GM12892 (cell line): ENCODE data around the gene SLC7A6OS.

ENCODE experiments used
- DNase-seq: peaks from one replicate; pipeline ENCODE4 v3.0.0; 2011; ENCODE audit not compliant: insufficient read length
- FAIRE-seq: peaks from 2 replicates; lab custom pipeline; 2011; peaks lifted over from hg19 to GRCh38; lab: Jason Lieb, UNC
- POLR2A ChIP-seq: IDR thresholded peaks from 2 replicates; pipeline ENCODE4 v1.6.1; 2011; ENCODE audit warnings: low read depth, low read length, control low read depth
- POLR2AphosphoS5 ChIP-seq: IDR thresholded peaks from 2 replicates; pipeline ENCODE4 v1.6.1; 2011; ENCODE audit warnings: low read depth, low read length, control low read depth
- TAF1 ChIP-seq: IDR thresholded peaks from 2 replicates; pipeline ENCODE4 v1.6.1; 2011; ENCODE audit warnings: low read depth, mild to moderate bottlenecking, control low read depth, low read length, borderline replicate concordance

SLC7A6OS gene

DNA sequence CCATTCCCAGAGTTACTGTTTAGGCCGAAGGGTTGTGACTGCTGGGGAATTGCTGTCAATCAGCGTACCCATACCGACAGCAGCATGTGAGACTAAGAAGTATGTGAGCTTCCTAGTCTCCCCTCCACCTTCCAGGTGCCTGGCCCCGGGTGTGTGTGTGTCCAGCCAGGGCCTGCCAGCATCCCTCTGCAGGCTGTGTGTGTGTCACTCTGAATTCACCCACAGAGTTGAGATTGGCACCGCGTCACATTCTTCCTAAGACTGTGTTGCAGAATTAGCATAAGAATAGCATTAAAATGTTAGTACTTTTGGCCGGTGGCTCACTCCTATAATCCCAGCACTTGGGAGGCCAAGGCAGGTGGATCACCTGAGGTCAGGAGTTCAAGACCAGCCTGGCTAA is 31.9 kb upstream of the SLC7A6OS start:
- TF ChIP-seq TAF1 (no peak), POLR2A (no peak), POLR2AphosphoS5 (no peak)
- no peak for DNase-seq
- FAIRE-seq = no peak

DNA sequence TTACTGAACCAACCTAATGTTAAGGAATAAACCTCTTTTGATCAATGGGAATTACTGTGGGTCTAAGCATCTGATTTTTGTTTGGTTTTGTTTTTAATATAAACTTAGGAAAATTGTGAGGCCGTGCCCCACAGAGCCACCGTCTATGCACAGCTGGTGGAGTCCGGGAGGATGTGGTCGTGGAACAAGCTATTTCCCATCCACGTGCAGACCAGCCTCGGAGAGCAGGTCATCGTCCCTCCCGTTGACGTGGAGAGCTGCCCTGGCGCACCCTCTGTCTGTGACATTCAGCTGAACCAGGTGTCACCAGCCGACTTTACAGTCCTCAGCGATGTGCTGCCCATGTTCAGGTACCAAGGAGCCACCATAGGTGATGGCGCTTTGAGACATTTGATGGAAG is 28.5 kb upstream of the SLC7A6OS start:
- FAIRE-seq (no peak), DNase-seq (no peak)
- TF ChIP-seq POLR2A (no peak), TAF1 (no peak), POLR2AphosphoS5 (no peak)

DNA sequence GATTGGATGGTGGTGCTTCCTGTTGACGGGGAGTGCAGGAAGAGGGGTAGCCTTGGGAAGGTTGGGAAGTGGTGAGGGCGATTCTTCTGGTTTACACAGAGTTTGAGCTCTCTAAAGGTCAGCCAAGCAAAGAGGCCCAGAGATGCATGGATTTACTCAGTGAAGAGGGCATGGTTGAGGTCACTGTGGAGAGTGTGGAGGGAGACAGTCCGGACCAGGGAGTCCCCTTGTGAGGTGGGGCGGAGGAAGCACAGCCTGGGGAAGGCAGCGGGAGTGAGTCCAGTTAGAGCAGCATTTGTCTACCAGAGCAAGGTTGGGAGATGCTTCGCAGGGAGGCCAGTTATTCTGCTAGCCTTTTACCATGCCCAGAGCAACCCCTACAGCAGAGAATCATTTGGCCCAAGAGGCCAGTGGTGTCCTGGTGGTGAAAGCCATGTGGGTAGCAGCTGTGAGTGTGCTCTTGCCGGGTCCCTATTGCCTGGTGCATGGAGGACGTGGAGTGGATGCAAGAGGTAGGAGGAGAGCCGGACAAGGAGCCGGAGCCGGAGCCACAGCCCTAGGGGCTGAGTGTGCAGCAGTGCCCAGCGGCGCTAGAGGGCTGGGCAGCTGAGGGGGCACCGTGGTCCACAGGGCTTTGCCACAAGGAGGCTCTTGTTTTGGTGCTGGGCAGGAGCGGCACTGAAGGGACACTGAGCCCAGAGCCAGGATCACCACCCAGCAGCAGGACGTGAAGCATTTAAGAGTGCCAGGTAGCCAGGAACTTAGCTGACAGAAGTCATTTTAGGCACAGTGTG is 27.8 kb upstream of the SLC7A6OS start:
- DNase-seq (no peak), FAIRE-seq (no peak)
- TF ChIP-seq TAF1 = no peak
- TF ChIP-seq POLR2AphosphoS5 = no peak
- no peak for TF ChIP-seq POLR2A

DNA sequence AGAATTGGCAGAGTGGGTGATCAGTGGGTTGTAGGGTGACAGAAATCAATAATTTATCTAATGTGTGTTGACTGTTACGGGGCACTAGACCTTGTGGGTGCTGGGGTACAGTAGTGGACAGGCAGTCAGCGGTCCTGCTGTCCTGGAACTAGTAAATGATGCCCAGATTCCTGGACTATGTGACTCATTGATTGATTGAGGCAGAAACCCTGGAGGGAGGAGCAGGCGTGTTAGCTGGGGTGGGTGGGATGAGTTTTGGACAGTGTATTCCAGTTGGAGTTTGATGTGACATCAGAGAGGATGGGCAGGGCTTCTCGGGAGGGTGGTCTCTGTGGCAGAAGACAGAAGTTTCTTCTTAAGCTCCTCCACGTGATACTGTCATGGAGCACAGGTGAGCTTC is 24.4 kb upstream of the SLC7A6OS start:
- no peak for FAIRE-seq
- TF ChIP-seq TAF1 (no peak), POLR2A (no peak), POLR2AphosphoS5 (no peak)
- DNase-seq = no peak

DNA sequence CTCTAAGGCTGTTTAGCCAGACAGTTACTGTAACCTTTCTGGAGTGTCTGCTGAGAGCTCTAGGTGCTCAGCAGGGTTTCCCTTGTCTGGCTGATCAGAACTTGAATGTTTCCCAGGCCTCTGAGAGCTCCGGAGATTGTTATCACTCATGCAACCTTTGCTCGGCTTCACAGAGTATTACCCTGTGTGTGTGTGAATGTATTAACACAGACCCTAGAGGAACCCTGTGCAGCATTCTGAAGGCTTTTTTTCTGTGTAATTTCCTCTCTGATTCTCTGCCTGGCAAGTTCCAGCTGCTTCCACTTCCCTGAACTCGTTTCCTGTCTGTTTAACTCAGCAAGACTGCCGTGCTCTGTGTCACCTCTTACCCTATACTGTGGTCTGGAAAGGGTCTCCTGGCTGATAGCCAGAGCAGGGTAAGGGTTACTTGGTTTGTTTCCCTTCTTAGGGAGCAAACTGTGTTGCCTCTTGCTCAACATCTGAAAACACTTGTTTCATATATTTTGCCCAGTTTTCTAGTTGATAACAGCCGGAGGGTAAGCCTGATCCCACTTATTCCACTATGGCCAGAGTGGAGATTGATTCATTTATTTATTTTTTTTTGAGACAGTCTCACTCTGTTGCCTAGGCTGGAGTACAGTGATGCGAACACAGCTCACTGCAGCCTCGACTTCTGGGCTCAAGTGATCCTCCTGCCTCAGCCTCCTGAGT is 21.8 kb upstream of the SLC7A6OS start:
- FAIRE-seq = no peak
- TF ChIP-seq POLR2A (no peak), TAF1 (no peak), POLR2AphosphoS5 (no peak)
- DNase-seq = no peak

DNA sequence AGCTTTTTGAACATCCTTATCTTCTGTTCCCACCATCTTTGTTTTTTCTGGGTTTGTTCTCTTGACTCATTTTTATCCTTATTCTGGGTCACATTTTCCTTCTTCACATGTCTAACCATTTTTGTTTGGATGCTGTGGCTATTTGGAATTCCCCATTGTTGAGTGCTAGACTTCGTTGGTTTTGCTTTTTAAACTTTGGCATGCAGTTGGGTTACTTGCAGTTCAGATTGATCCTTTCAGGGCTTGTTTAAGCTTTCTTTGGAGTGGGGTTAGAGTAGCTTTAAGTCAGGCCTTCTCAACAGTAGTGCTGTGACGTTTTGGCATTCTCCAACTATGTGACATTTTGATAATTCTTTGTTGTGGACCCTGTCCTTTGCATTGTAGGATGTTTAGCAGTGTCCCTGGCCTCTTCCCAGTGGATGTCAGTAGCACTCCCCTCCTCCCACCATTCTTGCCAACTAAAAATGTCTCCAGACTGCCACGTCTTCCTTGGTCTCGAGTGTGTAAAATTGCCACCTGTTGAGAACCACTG is 21.2 kb upstream of the SLC7A6OS start:
- no peak for DNase-seq
- FAIRE-seq = no peak
- no peak for TF ChIP-seq POLR2A
- TF ChIP-seq TAF1 = no peak

DNA sequence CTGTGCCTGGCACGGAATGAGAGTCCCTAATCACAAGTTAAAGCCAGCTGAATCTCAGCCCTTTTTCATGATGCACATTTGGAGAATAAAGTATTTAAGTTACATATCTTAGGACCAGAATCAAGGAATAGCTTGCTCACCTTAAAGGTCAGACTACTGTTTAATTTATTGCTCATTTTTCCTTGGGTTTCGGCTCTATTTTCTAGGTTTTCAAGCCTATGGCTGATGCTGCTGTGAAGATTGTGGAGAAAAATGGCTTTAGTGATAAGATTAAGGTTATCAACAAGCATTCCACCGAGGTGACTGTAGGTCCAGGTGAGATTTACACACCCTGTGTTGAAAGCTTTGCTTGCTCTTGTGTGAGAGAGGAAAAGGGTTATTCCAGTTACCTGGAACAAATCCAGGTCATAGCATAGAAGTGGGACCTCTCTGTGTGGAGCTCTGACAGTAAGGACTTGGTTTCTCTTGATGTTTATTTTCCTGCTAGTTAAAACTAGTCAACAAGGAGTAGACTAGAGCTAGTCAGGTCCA is 18.2 kb upstream of the SLC7A6OS start:
- FAIRE-seq (no peak), DNase-seq (no peak)
- no peak for TF ChIP-seq TAF1
- TF ChIP-seq POLR2AphosphoS5 = no peak
- no peak for TF ChIP-seq POLR2A

DNA sequence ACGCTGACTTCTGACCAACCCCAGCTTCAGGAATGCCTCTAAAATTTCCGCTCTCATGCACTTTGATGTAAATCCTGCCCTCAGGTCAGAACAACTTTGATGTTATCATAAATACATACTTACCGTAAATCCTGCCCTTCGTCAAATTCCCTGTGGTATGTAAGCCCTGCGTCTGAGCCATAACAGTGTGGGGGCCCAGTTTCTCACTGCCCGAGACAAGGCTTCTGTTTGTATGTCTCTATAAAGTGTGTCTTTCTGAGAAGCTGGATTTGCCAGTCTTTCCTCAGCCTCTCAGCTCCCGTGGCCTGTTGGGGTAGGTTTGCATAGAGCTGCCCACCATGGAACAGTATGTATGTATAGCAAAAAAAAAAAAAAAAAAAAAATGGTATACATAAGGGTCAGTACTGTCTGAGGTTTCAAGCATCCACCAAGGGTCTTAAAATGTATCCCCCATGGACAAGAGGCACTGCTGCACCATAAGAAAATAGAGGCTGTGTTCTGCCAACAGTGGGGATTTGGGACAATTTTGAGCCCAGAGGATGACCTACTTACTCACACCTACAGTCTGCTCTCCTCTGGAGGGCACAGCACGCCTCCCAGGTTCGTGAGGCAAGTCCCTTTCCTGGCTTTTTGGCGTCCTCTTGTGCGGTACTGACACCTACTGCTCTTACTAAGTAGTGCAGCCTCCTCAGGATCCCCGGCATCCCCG is 17.6 kb upstream of the SLC7A6OS start:
- FAIRE-seq = peak; percentile 89
- peak; percentile 73 for DNase-seq
- no peak for TF ChIP-seq POLR2A
- TF ChIP-seq TAF1 = no peak
- no peak for TF ChIP-seq POLR2AphosphoS5

DNA sequence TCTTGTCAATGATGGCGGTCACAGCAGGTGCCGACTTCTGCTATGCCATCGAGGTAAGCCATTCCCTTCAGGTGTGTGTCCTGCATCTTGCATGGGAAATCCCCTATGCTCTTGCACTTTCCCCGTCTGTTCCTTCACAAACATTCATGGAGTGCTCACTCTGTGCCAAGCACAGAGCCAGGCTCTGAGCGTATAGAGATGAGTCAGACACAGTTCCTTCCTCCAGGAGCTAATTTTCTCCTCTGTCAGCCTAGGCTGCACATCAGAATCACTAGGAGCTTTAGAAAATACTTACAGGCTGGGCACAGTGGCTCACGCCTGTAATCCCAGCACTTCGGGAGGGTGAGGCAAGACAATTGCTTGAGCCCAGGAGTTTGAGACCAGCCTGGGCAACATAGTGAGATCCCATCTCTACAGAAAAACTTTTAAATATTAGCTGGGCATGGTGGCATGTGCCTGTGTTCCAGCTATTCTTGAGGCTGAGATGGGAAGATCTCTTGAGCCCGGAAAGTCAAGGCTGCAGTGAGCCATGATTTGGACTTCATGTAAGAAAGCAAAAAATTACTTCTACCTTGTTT is 14.1 kb upstream of the SLC7A6OS start:
- no peak for TF ChIP-seq POLR2AphosphoS5
- TF ChIP-seq POLR2A = no peak
- no peak for TF ChIP-seq TAF1
- DNase-seq (no peak), FAIRE-seq (no peak)

DNA sequence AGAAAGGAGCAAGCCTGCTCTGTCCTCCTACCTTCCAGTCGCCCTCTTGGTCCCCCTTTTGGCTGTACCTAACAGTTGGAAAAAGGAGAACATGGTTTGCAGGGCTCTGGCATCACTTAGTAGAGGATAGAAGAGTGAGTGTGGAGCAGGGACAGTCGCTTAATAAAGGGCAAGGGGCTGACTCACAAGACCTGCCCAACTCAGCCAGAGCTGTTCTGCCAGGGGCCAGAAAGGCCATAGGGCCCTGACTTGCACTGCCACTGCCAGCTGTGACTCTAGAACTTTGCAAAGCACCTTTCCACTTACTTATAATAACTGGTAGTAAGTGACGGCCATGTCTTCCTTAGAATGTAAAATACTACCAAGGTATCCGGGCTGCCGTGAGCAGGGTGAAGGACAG is 13.6 kb upstream of the SLC7A6OS start:
- DNase-seq (no peak), FAIRE-seq (no peak)
- TF ChIP-seq POLR2AphosphoS5 = no peak
- no peak for TF ChIP-seq POLR2A
- TF ChIP-seq TAF1 = no peak

DNA sequence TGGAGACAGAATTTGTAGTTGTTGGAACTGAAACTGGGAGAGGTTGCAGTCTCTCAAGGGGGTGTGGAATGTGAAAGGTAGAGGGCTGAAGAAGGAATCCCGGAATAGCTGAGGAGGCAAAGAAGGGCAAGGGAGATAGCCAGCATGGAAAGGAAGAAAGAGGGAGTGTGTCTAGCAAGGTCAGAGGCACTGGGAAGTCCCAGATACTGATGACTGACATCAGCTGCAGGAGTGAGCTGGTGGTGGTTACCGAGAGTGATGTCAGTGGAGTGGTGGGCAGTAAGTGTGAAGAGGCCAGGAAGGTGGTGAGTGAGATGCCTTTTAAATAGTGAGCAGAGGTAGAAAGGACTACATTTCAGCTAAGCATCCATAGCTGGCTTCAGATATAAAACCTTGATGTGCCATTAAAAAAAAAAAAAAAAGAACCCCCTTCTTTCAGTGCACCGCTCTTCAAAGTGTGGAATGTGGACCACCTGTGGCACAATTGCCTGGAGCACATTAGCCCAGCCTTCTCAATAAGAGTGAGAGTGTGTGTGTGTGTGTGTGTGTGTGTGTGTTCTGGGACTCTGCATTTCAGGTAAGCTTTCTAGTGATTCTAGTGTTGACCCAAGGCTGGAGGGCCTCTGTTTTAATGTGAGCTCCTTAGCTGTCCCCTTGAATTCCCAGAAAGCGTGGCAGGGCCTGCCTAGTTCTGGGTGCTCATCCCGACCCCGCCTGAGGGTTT is 8.6 kb upstream of the SLC7A6OS start:
- FAIRE-seq = peak; percentile 84
- TF ChIP-seq POLR2AphosphoS5 = no peak
- peak; percentile 33 for DNase-seq
